ENCODE results near the gene PTDSS2. TPM values are rescaled to one million over a fixed set of nuclear protein-coding genes. Genes with fewer than 3 reads are reported as not detected.

The PTDSS2 gene
- total and polyA plus RNA-seq, 2 of the 13 experiments (the other 11 are each of a cell fraction or from before 2014, with no cell fraction given): 21.7 to 26.4 TPM

DNA sequence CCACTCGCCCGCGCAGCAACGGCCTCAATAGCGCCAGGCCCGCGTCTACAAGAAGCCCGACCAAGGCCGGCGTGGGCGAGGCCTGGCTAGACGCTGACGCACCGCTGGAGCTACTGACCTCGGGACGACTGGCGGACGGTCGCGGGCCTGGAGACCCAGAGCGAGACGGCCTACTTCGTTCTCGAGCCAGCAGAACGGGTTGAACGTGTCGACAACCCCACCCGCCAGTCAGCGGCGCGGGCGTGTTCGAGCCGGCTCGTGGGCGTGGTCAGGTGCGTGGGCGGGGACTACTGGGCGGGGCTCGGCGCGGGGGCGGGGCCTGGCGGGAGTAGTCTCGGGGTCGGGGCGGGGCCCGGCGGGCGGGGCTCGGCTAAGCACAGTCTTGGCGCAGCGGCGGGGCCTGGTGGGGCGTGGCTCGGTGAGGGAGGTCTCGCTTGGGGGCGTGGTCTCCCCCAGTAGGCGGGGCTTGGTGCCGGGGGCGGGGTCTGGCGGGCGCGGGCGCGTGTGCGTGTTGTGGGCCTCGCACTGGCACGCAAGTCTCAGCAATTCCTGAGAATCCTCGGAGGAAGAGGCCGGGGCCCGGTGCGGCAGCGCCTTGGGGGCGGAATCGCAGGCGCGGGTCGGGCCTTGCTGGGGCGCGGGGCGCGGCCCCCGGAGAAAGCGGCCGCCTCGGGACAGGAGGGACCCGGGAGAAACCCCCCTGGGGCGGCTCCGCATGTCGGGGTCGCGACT, 57.1 kb downstream of the PTDSS2 start, which contains the start of gene RNH1 (continued):
- TF ChIP-seq PHF8 (CRISPR knock-in tag; IDR thresholded peaks at IDR 0.05) (peak; percentile 96), ZNF557 (CRISPR knock-in tag; IDR thresholded peaks at IDR 0.05) (no peak), HDAC1 (CRISPR knock-in tag; IDR thresholded peaks at IDR 0.05) (peak; percentile 82; the same call in 1 of the 2 replicates), ZKSCAN5 (CRISPR knock-in tag; IDR thresholded peaks at IDR 0.05) (no peak), ZNF138 (CRISPR knock-in tag; IDR thresholded peaks at IDR 0.05; ENCODE audit: low read depth) (no peak), ZNF772 (CRISPR knock-in tag; IDR thresholded peaks at IDR 0.05) (no peak; the same call in 1 of the 2 replicates), CEBPG (CRISPR knock-in tag; IDR thresholded peaks at IDR 0.05) (no peak), ZNF253 (CRISPR knock-in tag; IDR thresholded peaks at IDR 0.05; ENCODE audit: borderline replicate concordance) (no peak), PTBP1 (IDR thresholded peaks at IDR 0.05; ENCODE audit: low read depth, low read length, poor library complexity, severe bottlenecking) (no peak), ZNF839 (CRISPR knock-in tag; IDR thresholded peaks at IDR 0.05; ENCODE audit: borderline replicate concordance) (no peak), ZNF230 (CRISPR knock-in tag; IDR thresholded peaks at IDR 0.05) (0 out of 2 replicates have a peak, but pooled peaks have one; percentile 10), ZNF703 (CRISPR knock-in tag; IDR thresholded peaks at IDR 0.05; ENCODE audit: borderline replicate concordance) (no peak), NFE2L1 (CRISPR knock-in tag; IDR thresholded peaks at IDR 0.05; ENCODE audit: borderline replicate concordance) (no peak), ZNF605 (CRISPR knock-in tag; IDR thresholded peaks at IDR 0.05) (no peak)
- TF ChIP-seq, protein P1, sequence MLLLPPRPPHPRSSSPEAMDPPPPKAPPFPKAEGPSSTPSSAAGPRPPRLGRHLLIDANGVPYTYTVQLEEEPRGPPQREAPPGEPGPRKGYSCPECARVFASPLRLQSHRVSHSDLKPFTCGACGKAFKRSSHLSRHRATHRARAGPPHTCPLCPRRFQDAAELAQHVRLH (CRISPR knock-in tag; IDR thresholded peaks at IDR 0.05; ENCODE audit: borderline replicate concordance, low read depth): no peak
- TF ChIP-seq, protein P2, sequence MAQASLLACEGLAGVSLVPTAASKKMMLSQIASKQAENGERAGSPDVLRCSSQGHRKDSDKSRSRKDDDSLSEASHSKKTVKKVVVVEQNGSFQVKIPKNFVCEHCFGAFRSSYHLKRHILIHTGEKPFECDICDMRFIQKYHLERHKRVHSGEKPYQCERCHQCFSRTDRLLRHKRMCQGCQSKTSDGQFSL (CRISPR knock-in tag; IDR thresholded peaks at IDR 0.05): no peak
- TF ChIP-seq, protein P3, sequence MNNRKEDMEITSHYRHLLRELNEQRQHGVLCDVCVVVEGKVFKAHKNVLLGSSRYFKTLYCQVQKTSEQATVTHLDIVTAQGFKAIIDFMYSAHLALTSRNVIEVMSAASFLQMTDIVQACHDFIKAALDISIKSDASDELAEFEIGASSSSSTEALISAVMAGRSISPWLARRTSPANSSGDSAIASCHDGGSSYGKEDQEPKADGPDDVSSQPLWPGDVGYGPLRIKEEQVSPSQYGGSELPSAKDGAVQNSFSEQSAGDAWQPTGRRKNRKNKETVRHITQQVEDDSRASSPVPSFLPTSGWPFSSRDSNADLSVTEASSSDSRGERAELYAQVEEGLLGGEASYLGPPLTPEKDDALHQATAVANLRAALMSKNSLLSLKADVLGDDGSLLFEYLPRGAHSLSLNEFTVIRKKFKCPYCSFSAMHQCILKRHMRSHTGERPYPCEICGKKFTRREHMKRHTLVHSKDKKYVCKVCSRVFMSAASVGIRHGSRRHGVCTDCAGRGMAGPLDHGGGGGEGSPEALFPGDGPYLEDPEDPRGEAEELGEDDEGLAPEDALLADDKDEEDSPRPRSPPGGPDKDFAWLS (CRISPR knock-in tag; IDR thresholded peaks at IDR 0.05; ENCODE audit: borderline replicate concordance): no peak
- TF ChIP-seq, protein P4, sequence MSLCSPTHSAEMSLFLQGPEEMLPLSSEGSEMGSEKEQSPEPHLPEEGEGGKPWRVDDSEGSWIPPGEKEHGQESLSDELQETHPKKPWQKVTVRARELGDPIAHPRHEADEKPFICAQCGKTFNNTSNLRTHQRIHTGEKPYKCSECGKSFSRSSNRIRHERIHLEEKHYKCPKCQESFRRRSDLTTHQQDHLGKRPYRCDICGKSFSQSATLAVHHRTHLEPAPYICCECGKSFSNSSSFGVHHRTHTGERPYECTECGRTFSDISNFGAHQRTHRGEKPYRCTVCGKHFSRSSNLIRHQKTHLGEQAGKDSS (CRISPR knock-in tag; IDR thresholded peaks at IDR 0.05; ENCODE audit: borderline replicate concordance, low read depth): no peak
- TF ChIP-seq, protein P5, sequence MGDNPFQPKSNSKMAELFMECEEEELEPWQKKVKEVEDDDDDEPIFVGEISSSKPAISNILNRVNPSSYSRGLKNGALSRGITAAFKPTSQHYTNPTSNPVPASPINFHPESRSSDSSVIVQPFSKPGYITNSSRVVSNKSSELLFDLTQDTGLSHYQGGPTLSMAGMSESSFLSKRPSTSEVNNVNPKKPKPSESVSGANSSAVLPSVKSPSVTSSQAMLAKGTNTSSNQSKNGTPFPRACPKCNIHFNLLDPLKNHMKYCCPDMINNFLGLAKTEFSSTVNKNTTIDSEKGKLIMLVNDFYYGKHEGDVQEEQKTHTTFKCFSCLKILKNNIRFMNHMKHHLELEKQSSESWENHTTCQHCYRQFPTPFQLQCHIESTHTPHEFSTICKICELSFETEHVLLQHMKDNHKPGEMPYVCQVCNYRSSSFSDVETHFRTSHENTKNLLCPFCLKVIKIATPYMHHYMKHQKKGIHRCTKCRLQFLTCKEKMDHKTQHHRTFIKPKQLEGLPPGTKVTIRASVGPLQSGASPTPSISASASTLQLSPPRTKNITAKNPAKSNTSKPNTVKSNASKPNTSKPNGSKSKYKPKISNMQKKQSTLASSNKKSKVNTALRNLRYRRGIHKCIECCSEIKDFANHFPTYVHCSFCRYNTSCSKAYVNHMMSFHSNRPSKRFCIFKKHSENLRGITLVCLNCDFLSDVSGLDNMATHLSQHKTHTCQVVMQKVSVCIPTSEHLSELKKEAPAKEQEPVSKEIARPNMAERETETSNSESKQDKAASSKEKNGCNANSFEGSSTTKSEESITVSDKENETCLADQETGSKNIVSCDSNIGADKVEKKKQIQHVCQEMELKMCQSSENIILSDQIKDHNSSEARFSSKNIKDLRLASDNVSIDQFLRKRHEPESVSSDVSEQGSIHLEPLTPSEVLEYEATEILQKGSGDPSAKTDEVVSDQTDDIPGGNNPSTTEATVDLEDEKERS (CRISPR knock-in tag; IDR thresholded peaks at IDR 0.05): no peak
- TF ChIP-seq, protein P6, sequence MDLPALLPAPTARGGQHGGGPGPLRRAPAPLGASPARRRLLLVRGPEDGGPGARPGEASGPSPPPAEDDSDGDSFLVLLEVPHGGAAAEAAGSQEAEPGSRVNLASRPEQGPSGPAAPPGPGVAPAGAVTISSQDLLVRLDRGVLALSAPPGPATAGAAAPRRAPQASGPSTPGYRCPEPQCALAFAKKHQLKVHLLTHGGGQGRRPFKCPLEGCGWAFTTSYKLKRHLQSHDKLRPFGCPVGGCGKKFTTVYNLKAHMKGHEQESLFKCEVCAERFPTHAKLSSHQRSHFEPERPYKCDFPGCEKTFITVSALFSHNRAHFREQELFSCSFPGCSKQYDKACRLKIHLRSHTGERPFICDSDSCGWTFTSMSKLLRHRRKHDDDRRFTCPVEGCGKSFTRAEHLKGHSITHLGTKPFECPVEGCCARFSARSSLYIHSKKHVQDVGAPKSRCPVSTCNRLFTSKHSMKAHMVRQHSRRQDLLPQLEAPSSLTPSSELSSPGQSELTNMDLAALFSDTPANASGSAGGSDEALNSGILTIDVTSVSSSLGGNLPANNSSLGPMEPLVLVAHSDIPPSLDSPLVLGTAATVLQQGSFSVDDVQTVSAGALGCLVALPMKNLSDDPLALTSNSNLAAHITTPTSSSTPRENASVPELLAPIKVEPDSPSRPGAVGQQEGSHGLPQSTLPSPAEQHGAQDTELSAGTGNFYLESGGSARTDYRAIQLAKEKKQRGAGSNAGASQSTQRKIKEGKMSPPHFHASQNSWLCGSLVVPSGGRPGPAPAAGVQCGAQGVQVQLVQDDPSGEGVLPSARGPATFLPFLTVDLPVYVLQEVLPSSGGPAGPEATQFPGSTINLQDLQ (CRISPR knock-in tag; IDR thresholded peaks at IDR 0.05): no peak
